ENCODE data around the gene KCNJ9.

GRCh38 chr1:160139840-160140239, 58.5 kb downstream of the KCNJ9 start:
- TF ChIP-seq CTCF (IDR thresholded peaks at IDR 0.05 in 2 of 3, conservative IDR thresholded peaks at IDR 0.05 in 1 of 3; ENCODE audit: control insufficient read depth in 2 of 3, extremely low read depth in 1 of 3, insufficient read depth in 1 of 3, low read depth in 3 of 3, low read length in 3 of 3) (no peak), PKNOX1 (IDR thresholded peaks at IDR 0.05) (no peak), CREB1 (IDR thresholded peaks at IDR 0.05; ENCODE audit: low read depth) (no peak), JUNB (IDR thresholded peaks at IDR 0.05) (no peak), CEBPB (IDR thresholded peaks at IDR 0.05; ENCODE audit: borderline replicate concordance in 1 of 2, low read depth in 2 of 2, low read length in 2 of 2) (no peak), MAX (IDR thresholded peaks at IDR 0.05; ENCODE audit: low read depth, low read length) (no peak), RCOR1 (conservative IDR thresholded peaks at IDR 0.05; ENCODE audit: low read depth, low read length) (no peak), SREBF2 (IDR thresholded peaks at IDR 0.05; ENCODE audit: low read length) (no peak), BACH1 (IDR thresholded peaks at IDR 0.05; ENCODE audit: borderline replicate concordance) (no peak), POLR2AphosphoS5 (IDR thresholded peaks at IDR 0.05; ENCODE audit: low read length) (no peak), RAD21 (IDR thresholded peaks at IDR 0.05; ENCODE audit: insufficient read depth, low read depth, low read length) (no peak), FOXM1 (IDR thresholded peaks at IDR 0.05; ENCODE audit: low read depth, low read length) (no peak)
